SKM-1 (cell line): Measurements from ENCODE around the gene C9orf72.

Source experiments
- DNase-seq: peaks from one replicate; lab custom pipeline; 2025; ENCODE audit not compliant: unreplicated experiment; lab: John Stamatoyannopoulos, UW

Gene C9orf72

GRCh38 chr9:27581826-27582225 is 8.5 kb upstream of the C9orf72 start:
- DNase-seq: no peak

GRCh38 chr9:27573634-27574590 is 631 bp upstream of the C9orf72 start:
- DNase-seq: peak; percentile 92

- peak; percentile 54 for DNase-seq
These were observed 739 bp downstream of the C9orf72 start for GRCh38 chr9:27572566-27572917.

GRCh38 chr9:27572061-27572460 is 1.2 kb downstream of the C9orf72 start:
- DNase-seq: no peak

GRCh38 chr9:27571011-27571410 is 2.3 kb downstream of the C9orf72 start:
- no peak for DNase-seq

GRCh38 chr9:27569406-27569805 is 3.9 kb downstream of the C9orf72 start:
- no peak for DNase-seq

- DNase-seq: no peak
These were observed 7.2 kb downstream of the C9orf72 start for GRCh38 chr9:27566118-27566517.

GRCh38 chr9:27565696-27566095 is 7.6 kb downstream of the C9orf72 start:
- DNase-seq: no peak

- DNase-seq: no peak
These were observed 8.6 kb downstream of the C9orf72 start for GRCh38 chr9:27564670-27565069.

- no peak for DNase-seq
These were observed 9.4 kb downstream of the C9orf72 start for GRCh38 chr9:27563738-27564430.

GRCh38 chr9:27561685-27562084 is 11.6 kb downstream of the C9orf72 start:
- DNase-seq: no peak

GRCh38 chr9:27560457-27560856 is 12.8 kb downstream of the C9orf72 start:
- no peak for DNase-seq

- no peak for DNase-seq
These were observed 15.0 kb downstream of the C9orf72 start for GRCh38 chr9:27558307-27558706.

- DNase-seq: no peak
These were observed 16.8 kb downstream of the C9orf72 start for GRCh38 chr9:27556470-27556869.

GRCh38 chr9:27554712-27555111 is 18.6 kb downstream of the C9orf72 start:
- DNase-seq: no peak

- no peak for DNase-seq
These were observed 24.0 kb downstream of the C9orf72 start for GRCh38 chr9:27549196-27549755.

- DNase-seq: peak; percentile 11
These were observed 25.1 kb downstream of the C9orf72 start for GRCh38 chr9:27548055-27548741.

- DNase-seq: no peak
These were observed 27.8 kb downstream of the C9orf72 start for GRCh38 chr9:27545471-27545870.

- DNase-seq: no peak
These were observed 30.8 kb downstream of the C9orf72 start for GRCh38 chr9:27542508-27542907.

GRCh38 chr9:27541740-27542139 is 31.5 kb downstream of the C9orf72 start:
- DNase-seq: no peak

- DNase-seq: no peak
These were observed 32.8 kb downstream of the C9orf72 start for GRCh38 chr9:27540502-27540901.
